ACHN (cell line): ENCODE data around the gene MARCHF5.

ENCODE experiments used
- DNase-seq: peaks from one replicate; pipeline ENCODE4 v3.0.0-alpha.2; 2015
- in situ Hi-C: cut with HindIII; loops from 2 replicates; pipeline ENCODE4 v1.10.0; 2017; ENCODE audit warnings: low sequenced_read_pairs, low pct_ligation_motif_present, low pct_unique_long_range_greater_than_20kb

MARCHF5 gene

DNA sequence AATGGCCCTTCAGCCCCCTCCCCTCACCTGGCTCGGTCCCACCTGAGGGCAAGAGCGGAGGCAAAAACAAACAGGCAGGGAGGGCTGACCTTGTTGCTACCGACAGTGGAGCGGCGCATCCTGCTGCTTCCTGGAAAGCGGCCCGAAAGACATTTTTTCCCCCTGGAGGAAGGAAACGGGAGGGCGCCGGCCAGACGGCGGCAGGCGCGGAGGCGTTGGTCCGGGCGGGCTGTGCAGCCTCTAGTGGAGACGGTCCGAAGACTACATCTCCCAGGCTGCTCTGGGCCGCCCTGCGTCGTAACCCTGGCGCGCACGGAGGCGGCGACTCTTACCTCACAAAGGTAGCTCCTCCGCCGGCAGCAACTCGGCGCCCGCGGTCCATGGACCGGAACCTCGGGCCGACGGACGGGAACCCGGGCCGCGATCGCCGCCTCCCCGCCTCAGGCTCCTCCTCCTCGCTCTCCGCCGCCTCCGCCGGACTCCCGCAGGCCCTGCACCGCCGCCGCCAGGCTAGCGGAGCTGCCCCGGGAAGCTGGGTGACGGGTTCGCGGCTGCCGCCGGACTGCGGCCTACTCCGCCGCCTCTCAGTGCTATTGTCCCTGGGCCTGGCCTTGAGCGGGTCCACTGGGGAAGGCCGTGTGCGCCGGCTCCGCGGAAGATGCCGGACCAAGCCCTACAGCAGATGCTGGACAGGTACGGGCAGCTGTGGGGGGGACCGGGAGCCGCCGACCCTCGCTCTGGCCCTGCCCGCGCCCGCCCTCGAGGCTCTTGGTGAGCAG lies at the start of gene MARCHF5, which contains the start of gene CPEB3:
Gene MARCHF5 (plus strand): TSS at position 331 of the 779 bp plus-strand sequence. CDS start 328 bp downstream, at position 659.
Gene CPEB3 (minus strand): TSS at position 242 of the 779 bp plus-strand sequence. CDS start 50,728 bp downstream, outside the sequence.
- in situ Hi-C loops: no loop called here
- peak; percentile 98 for DNase-seq

- in situ Hi-C loops: no loop called here
These were observed 49.5 kb upstream of the MARCHF5 start for GRCh38 chr10:92241501-92241900.

GRCh38 chr10:92242380-92242779 lies 48.6 kb upstream of the MARCHF5 start:
- DNase-seq: no peak
- in situ Hi-C loops: no loop called here

More at GRCh38 chr10:92241501-92241900, 49.5 kb upstream of the MARCHF5 start:
- DNase-seq: no peak

DNA sequence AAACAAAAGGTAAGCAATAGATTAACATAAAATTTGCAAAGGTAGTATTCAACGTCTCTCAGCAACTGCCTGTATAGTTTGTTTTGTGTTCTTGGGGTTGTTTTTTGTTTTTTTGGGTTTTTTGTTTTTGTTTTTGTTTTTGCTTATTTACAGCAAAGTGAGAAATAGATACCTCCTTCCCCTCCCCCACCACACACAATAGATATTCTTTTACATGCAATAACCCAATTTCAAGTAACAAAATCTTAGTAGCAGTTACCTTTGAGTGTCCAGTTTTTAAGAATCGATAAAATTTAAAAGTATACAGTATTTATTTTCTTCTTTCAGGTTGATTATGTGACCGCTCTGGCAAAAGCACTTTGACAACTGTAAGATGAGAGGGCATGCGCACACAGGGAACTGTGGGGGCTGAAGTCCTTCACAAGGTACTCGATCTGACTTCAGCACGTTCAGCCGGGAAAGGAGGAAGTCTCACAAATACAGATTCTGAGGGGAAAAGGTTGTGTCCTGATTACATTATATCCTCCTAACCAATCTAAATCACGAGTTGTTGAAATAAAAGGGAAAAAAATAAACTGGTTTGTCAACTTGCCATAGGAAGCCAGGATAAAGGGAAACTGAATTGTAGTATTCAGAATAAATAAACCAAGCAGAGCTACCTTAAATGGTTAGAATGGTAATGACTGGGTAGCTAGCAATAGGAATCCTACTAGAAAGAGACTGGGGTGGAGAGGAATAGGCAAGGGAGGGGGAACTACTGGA lies 47.9 kb upstream of the MARCHF5 start:
- DNase-seq: peak; percentile 72
- in situ Hi-C loops: no loop called here

DNA sequence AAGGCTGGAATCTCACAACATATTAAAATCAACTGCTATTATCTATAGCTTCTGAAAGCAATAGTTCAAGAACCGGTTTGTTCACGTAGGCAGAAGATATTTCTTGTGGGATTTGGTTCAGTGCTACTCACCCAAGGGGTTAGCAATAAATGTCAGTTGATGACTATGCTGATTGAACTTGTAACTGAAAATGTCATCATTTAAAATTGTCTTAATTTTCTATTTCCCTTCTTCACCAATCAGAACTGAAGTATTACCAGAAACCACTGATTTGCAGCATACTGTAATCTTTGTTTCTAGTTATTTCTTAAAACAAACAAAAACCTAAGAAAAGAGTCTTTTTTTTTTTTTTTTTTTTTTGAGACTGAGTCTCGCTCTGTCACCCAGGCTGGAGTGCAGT lies 46.2 kb upstream of the MARCHF5 start:
- in situ Hi-C loops: no loop called here

DNA sequence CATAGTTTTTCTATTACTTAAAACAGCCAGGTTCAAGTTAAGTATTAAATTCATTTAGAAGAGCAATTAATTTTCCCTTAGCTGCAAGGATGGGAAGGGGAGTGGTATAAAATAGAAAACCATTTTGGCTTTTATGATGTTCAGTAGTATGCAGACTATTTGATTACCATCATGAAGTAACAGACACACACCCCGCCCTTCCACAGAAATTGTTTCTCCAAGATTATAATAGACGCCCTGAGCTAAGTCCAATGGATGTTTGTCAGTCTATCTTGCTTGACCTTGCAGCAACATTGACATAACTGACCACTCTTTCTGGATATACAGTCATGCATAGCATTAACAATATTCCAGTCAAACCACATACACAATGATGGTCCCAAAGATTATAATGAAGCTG lies 42.4 kb upstream of the MARCHF5 start:
- DNase-seq: no peak
- in situ Hi-C loops: no loop called here

More for the DNA sequence above, 46.2 kb upstream of the MARCHF5 start:
- no peak for DNase-seq

DNA sequence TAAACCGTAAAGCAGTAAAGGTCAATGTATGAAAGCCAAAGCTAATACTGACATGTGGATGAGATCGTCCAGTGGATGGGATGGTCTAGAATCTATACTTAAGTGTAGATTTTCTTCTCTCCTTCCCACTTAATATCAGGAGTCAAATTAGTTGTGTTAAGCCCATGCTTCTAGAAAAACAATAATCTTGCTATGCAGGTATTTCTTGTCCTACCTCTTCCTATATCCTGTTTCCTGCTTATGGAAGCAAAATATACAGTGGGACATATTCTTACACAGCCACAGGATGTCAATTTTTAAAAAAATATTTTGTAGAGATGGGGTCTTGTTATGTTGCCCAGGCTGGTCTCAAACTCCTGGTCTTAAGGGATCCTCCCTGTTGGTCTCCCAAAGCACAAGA lies 27.6 kb upstream of the MARCHF5 start:
- no peak for DNase-seq
- in situ Hi-C loops: no loop called here

- DNase-seq: no peak
These were observed 26.7 kb upstream of the MARCHF5 start for GRCh38 chr10:92264249-92264648.

GRCh38 chr10:92265687-92266258 lies 25.2 kb upstream of the MARCHF5 start:
- in situ Hi-C loops: no loop called here
- DNase-seq: no peak

More at GRCh38 chr10:92264249-92264648, 26.7 kb upstream of the MARCHF5 start:
- in situ Hi-C loops: no loop called here

DNA sequence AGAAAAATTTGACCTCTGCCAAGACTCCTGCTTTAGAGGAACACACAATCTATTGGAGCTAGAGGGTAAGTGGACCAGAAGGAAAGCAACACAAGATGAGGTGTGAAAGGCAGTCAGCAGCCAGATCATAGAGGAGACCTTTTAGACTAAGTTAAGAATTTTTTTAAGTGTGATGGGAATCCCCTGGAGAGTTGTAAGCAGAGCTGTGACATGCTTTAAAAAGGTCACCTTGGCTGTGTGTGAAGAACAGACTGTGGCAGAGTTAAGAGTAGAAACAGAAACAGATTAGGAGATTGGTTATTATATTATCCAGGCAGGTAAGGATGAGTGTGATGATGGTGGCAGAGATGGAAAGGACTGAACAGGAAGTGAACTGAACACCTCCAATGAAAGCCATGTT lies 23.6 kb upstream of the MARCHF5 start:
- in situ Hi-C loops: no loop called here

GRCh38 chr10:92268748-92269147 lies 22.2 kb upstream of the MARCHF5 start:
- in situ Hi-C loops: no loop called here
- DNase-seq: no peak

More for the DNA sequence above, 23.6 kb upstream of the MARCHF5 start:
- DNase-seq: no peak

DNA sequence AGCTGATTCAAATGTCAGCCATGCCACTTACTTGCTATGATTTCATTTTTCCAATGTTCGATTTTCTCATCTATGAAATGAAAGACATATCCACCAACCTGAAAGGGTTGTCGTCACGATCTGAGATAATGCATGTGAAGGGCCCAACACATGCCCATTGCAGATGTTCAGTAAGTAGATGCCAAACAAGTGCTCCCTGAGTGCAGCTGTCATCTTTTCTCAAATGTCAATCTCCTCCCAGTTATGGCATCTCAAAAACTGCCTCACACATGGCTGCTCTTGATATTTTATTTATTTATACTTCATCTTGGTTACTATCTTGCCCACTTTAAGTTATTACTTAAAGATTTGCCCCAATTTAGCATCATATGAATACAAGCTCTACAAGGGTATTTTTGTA lies 16.9 kb upstream of the MARCHF5 start:
- in situ Hi-C loops: no loop called here

DNA sequence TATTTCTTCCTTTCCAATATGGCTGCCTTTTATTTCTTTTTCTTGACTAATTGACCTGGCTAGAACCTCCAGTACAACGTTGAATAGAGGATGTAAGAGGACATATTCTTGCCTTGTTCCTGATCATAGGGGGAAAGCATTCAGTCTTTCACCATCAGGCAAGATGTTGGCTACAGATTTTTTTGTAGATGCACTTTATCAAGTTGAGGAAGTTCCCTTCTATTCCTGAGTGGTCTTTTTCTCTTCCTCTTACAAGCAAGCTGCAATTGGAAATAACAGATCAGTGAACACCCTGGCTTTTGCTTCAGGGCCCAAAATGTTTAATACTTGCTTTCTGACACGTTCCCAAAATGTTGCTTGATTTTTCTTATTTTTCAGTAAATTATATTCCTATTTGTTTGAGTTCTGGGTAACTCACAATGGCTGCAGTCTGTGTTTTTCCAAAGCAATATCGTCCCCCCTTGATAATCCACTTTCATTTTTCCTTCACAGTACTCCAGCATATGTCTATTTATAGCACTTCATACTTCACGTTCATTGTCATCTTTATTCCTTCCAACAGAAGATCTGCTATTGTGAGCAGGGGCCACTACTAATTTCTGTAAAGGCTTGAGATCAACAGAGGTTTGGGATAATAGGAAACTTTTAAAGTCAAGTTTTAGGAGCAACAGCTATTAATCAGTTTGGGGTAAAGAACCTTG lies 11.8 kb upstream of the MARCHF5 start:
- in situ Hi-C loops: no loop called here
- DNase-seq: no peak

More for the DNA sequence above, 16.9 kb upstream of the MARCHF5 start:
- no peak for DNase-seq

DNA sequence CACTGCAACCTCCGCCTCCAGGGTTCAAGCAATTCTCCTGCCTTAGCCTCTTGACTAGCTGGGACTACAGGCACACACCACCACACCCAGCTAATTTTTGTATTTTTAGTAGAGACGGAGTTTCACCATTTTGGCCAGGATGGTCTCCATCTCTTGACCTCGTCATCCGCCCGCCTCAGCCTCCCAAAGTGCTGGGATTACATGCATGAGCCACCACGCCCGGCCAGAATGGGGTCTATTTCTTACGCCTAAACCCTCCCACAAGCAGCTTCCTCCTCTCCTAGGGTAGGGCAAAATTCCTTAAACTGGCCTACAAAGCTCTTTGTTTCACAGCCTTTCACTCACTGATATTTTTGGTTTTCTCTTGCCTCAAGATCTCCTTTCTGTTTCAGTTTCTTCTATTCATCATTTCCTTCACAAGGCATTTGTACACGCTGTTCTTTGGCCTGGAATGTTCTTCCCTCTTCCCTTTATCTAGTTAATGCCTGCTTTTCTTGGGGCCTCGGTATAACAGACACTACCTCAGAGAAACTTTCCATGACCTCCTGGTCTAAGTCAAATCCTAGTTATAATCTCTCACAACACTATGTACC lies 6.8 kb upstream of the MARCHF5 start:
- DNase-seq: no peak
- in situ Hi-C loops: no loop called here

DNA sequence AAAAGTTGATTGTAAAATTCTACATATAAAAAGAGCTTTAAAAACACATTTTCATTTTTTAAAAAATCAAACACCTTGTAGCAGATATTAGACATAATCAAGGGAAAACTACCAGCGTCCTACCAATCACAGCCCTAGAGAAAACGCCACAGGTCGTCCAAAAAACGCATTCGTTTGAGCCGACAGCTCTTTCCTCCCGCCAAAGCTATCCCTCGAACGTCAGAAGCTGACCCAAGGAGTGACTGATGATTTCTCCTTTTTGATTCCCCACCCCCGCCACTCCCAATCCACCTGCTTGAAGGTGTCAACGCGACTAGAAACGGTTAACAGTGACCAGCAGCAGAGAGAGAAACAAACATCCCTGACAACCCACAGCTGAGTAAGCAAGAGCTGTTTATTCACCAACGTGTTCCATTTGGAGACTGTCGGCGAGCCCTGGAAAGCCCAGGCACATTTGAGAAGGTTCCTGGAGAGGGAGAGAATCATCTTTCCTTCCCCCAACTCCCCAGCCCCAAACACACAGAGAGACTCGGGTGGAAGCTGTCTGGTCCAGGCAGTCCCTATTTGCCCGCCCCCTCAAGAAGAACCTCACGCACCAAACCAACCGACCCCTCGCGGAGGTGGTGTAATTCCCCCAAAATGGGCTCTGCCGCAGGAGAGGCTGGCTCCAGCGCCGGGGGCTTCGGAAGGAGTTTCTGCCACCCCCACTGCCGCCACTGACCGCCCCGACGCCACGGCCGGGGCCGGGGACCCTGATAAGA lies 711 bp upstream of the MARCHF5 start:
- in situ Hi-C loops: no loop called here
- peak; percentile 50 for DNase-seq

DNA sequence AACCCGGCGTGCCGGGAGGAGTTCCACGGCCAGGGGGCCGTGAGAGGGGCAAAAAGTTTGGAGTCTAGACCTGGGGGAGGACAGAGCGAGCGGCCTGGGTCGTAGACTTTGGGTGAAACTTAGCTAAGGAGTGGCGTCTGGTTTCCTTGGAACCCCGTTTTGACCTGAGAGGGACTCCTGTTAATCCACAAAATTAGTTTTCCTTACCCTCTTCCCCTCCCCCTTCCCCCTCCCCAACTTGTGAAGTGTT lies 574 bp downstream of the MARCHF5 start:
- DNase-seq: no peak
- in situ Hi-C loops: no loop called here

- in situ Hi-C loops: no loop called here
- peak; percentile 65 for DNase-seq
These were observed 1.2 kb downstream of the MARCHF5 start for GRCh38 chr10:92291921-92292845.
